ENCODE measurements around the gene CABP4. TPM values are rescaled to one million over a fixed set of nuclear protein-coding genes. Genes with fewer than 3 reads are reported as not detected.

The CABP4 gene
- total and polyA plus RNA-seq, 10 of the 15 experiments (the other 5 are each of a cell fraction or from before 2014, with no cell fraction given) = 0.04 to 0.41 (median 0.14) TPM; not detected in 2

- DNase-seq (ENCODE audit: low read depth, low spot score) (no peak), ATAC-seq (no peak), FAIRE-seq (no peak)
- Histone ChIP-seq H3K79me2 (ENCODE audit: control insufficient read depth, insufficient read depth, low read length) (peaks cover 3% of the 10 kb centered on the region), H3K27me3 (replicated peaks in 1 of 2; ENCODE audit: control insufficient read depth in 2 of 2, insufficient read depth in 2 of 2, low read length in 1 of 2) (peaks cover 0 to 5% of the 10 kb centered on the region in 2 experiments; a peak in 3 of 4 replicates), H3K36me3 (ENCODE audit: control insufficient read depth in 2 of 2, insufficient read depth in 2 of 2, low read length in 1 of 2) (no peaks in the 10 kb centered on the region), H3K27ac (ENCODE audit: control insufficient read depth, insufficient read depth) (no peak overlapping the region), H3K9ac (ENCODE audit: control insufficient read depth, insufficient read depth, low read length) (no peak overlapping the region), H3K4me2 (ENCODE audit: control insufficient read depth, insufficient read depth) (no peak overlapping the region), H3K4me1 (ENCODE audit: control insufficient read depth, insufficient read depth, low read length) (peaks cover 27% of the 10 kb centered on the region), H3K4me3 (no peak overlapping the region), H3K9me3 (replicated peaks; ENCODE audit: control insufficient read depth, insufficient read depth, low read length) (no peaks in the 10 kb centered on the region), H4K20me1 (ENCODE audit: control insufficient read depth, insufficient read depth) (no peaks in the 10 kb centered on the region), H2AFZ (ENCODE audit: control insufficient read depth, low read depth, low read length) (no peak overlapping the region)
- POLR2A ChIA-PET = interaction anchor here (0.6 to 2.8 kb wide), 6 partner anchors 9 to 35 kb away, joined by 3 to 16 read pairs (median 10); partner anchors contain the start of genes PPP1CA, RAD9A, RPS6KB2 and TBC1D10C
- TF ChIP-seq, protein P1, sequence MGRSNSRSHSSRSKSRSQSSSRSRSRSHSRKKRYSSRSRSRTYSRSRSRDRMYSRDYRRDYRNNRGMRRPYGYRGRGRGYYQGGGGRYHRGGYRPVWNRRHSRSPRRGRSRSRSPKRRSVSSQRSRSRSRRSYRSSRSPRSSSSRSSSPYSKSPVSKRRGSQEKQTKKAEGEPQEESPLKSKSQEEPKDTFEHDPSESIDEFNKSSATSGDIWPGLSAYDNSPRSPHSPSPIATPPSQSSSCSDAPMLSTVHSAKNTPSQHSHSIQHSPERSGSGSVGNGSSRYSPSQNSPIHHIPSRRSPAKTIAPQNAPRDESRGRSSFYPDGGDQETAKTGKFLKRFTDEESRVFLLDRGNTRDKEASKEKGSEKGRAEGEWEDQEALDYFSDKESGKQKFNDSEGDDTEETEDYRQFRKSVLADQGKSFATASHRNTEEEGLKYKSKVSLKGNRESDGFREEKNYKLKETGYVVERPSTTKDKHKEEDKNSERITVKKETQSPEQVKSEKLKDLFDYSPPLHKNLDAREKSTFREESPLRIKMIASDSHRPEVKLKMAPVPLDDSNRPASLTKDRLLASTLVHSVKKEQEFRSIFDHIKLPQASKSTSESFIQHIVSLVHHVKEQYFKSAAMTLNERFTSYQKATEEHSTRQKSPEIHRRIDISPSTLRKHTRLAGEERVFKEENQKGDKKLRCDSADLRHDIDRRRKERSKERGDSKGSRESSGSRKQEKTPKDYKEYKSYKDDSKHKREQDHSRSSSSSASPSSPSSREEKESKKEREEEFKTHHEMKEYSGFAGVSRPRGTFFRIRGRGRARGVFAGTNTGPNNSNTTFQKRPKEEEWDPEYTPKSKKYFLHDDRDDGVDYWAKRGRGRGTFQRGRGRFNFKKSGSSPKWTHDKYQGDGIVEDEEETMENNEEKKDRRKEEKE (IDR thresholded peaks at IDR 0.05) = no peak
- TF ChIP-seq TCF12 (IDR thresholded peaks at IDR 0.05; ENCODE audit: low read depth, low read length) (no peak), DPF2 (IDR thresholded peaks at IDR 0.05) (no peak)
- no TSS peak for BruUV-seq (replicated peaks)
- intact Hi-C loops (cut with micrococcal nuclease; ENCODE audit: unreplicated experiment) (no loop called here), in situ Hi-C loops (cut with MboI) (no loop called here)
- 50% methylated on average over 2 of the region's 2 CpGs for WGBS (ENCODE audit: insufficient coverage, insufficient replicate concordance, low lambda C conversion rate, missing lambda C conversion rate)
- RAD21 ChIA-PET (ENCODE audit: unreplicated experiment) = interaction anchor here (0.7 to 3.0 kb wide), 3 partner anchors 12 to 148 kb away, joined by 3 to 12 read pairs (median 3); partner anchors contain the start of gene PPP1CA
- SMC1A ChIA-PET (ENCODE audit: uncharacterized antibody, unreplicated experiment) = interaction anchor here (1.2 to 1.6 kb wide), 4 partner anchors 10 to 143 kb away, joined by 3 to 6 read pairs (median 4); partner anchors contain the start of genes PPP1CA, RAD9A and TBC1D10C
- CTCF ChIA-PET = interaction anchor here (1.0 to 2.4 kb wide), 4 partner anchors 9 to 43 kb away, joined by 3 to 12 read pairs (median 4); partner anchors contain the start of genes PPP1CA, PTPRCAP and TBC1D10C
Measured at GRCh38 chr11:67413266-67413849, 41.8 kb upstream of the CABP4 start.

All from GM12878 (cell line).